HCT116 (cell line): Measurements from ENCODE around the gene GNA12. TPM values are rescaled to one million over a fixed set of nuclear protein-coding genes. Genes with fewer than 3 reads are reported as not detected.

ENCODE experiments used
- ATAC-seq: fragments of 200-7000 bp; cut with Tn5 transposase; 2 replicates; pipeline ENCODE4 v1.9.1; 2020; ENCODE audit warnings: mild to moderate bottlenecking, moderate library complexity
- BruUV-seq: library from RNA; stranded (reverse); fragments of 400-500 nt; replicated peaks from 2 replicates; lab custom pipeline; 2021; lab: Mats Ljungman, UMichigan
- CTCF ChIA-PET: fragments of 300-600 bp; sonication (Branson Sonifier 250); formaldehyde crosslinking; loops from one replicate; lab custom pipeline; 2021; ENCODE audit warnings: antibody characterized with exemption; lab: Charles Lee
- POLR2A ChIA-PET: fragments of 300-600, 350-600 bp; sonication (Branson Sonifier 250); formaldehyde crosslinking; loops from one replicate; lab custom pipeline; 2021; ENCODE audit warnings: antibody characterized with exemption; lab: Charles Lee
- RAD21 ChIA-PET, 2 experiments: fragments of 300-600 bp; sonication (Branson Sonifier 250); formaldehyde crosslinking; loops; one replicate each; lab custom pipeline; 2023; ENCODE audit warnings: low total read pairs in 2 of 2; ENCODE audit not compliant: uncharacterized antibody in 2 of 2, unreplicated experiment in 2 of 2, low non-redundant PET in 1 of 2; lab: Charles Lee
- DNase-seq: peaks from one replicate; pipeline ENCODE4 v3.0.0-alpha.2; 2010; ENCODE audit warnings: low read depth, low spot score
- H2AFZ ChIP-seq: fragments of 200-600 bp; shearing (Covaris generic), sonication (generic); 2 replicates; pipeline ENCODE4 v1.6.1; 2017; ENCODE audit warnings: low read depth, mixed run types, mixed read lengths, antibody characterized with exemption, low read length; ENCODE audit not compliant: poor library complexity, severe bottlenecking
- H3K27ac ChIP-seq: 2 replicates; pipeline ENCODE4 v1.5.1; 2012; ENCODE audit warnings: low read depth, low read length
- H3K27me3 ChIP-seq: fragments of 200-600 bp; sonication (generic); 2 replicates; pipeline ENCODE4 v1.6.1; 2016; ENCODE audit warnings: mixed run types, low read length, mixed read lengths; ENCODE audit not compliant: insufficient read depth
- H3K36me3 ChIP-seq, 2 experiments: fragments of 200-500 bp in 1 of 2; fragments of 200-600 bp in 1 of 2; sonication (Bioruptor generic) in 1 of 2; sonication (generic) in 1 of 2; 2 replicates each; pipeline versions ENCODE4 v1.5.1 to v1.6.1; 2014 to 2016; ENCODE audit warnings: low read length in 2 of 2, inconsistent platforms in 1 of 2, mixed read lengths in 1 of 2, mixed run types in 1 of 2; ENCODE audit not compliant: insufficient read depth in 2 of 2, control insufficient read depth in 1 of 2
- H3K4me1 ChIP-seq, 2 experiments: fragments of 200-600 bp in 1 of 2; sonication (generic) in 1 of 2; 2 replicates each; pipeline versions ENCODE4 v1.5.1 to v1.6.1; 2012 to 2017; ENCODE audit warnings: low read length in 2 of 2, inconsistent platforms in 1 of 2, mild to moderate bottlenecking in 1 of 2, mixed read lengths in 1 of 2, mixed run types in 1 of 2, moderate library complexity in 1 of 2; ENCODE audit not compliant: insufficient read depth in 2 of 2, control insufficient read depth in 1 of 2
- H3K4me2 ChIP-seq: fragments of 200-600 bp; sonication (generic); 2 replicates; pipeline ENCODE4 v1.6.1; 2017; ENCODE audit warnings: mixed run types, low read length, mixed read lengths
- H3K4me3 ChIP-seq, 2 experiments: fragments of 200-600 bp in 1 of 2; sonication (generic) in 1 of 2; replicated peaks in 1 of 2; 2 replicates each; pipeline ENCODE4 v1.5.1; 2011 to 2016; ENCODE audit warnings: low read length in 2 of 2, control low read depth in 1 of 2, low read depth in 1 of 2, mild to moderate bottlenecking in 1 of 2, mixed read lengths in 1 of 2, mixed run types in 1 of 2
- H3K79me2 ChIP-seq: fragments of 200-600 bp; sonication (generic); 2 replicates; pipeline ENCODE4 v1.6.1; 2017; ENCODE audit warnings: mild to moderate bottlenecking, mixed run types, low read length, moderate library complexity, mixed read lengths; ENCODE audit not compliant: insufficient read depth
- H3K9ac ChIP-seq: fragments of 200-600 bp; sonication (generic); 2 replicates; pipeline ENCODE4 v1.6.1; 2016; ENCODE audit warnings: low read length, mixed read lengths
- H3K9me2 ChIP-seq: fragments of 200-600 bp; sonication (generic), shearing (Covaris generic); 2 replicates; pipeline ENCODE4 v1.6.1; 2017; ENCODE audit warnings: mixed run types, mild to moderate bottlenecking, moderate library complexity; ENCODE audit not compliant: insufficient read depth
- H3K9me3 ChIP-seq, 2 experiments: fragments of 200-500 bp in 1 of 2; fragments of 200-600 bp in 1 of 2; sonication (Bioruptor generic) in 1 of 2; sonication (generic) in 1 of 2; 2 replicates each; pipeline ENCODE4 v1.6.1; 2014 to 2017; ENCODE audit warnings: low read length in 2 of 2, mixed read lengths in 2 of 2, inconsistent platforms in 1 of 2, low read depth in 1 of 2, mild to moderate bottlenecking in 1 of 2, mixed run types in 1 of 2, moderate library complexity in 1 of 2; ENCODE audit not compliant: control insufficient read depth in 1 of 2, insufficient read depth in 1 of 2
- H4K20me1 ChIP-seq: fragments of 200-600 bp; sonication (generic), shearing (Covaris generic); 2 replicates; pipeline ENCODE4 v1.6.1; 2017; ENCODE audit warnings: mixed run types, mild to moderate bottlenecking, moderate library complexity; ENCODE audit not compliant: insufficient read depth
- SRF ChIP-seq: IDR thresholded peaks from 2 replicates; pipeline ENCODE4 v1.6.1; 2012; ENCODE audit warnings: low read depth
- intact Hi-C: fragments of 100-400 bp; cut with micrococcal nuclease; formaldehyde crosslinking; loops from 2 replicates; pipeline ENCODE4 v1.10.0; 2022
- total RNA-seq: library from RNA; stranded (reverse); gene quantifications from one replicate; pipeline ENCODE4 v1.2.1, GENCODE V29; 2021; ENCODE audit not compliant: unreplicated experiment
- TF ChIP-seq, protein P1 (sequence below): IDR thresholded peaks from 2 replicates; pipeline ENCODE4 v1.6.1; 2012
- TF ChIP-seq, protein P2 (sequence below): IDR thresholded peaks from 2 replicates; pipeline ENCODE4 v1.6.1; 2012
- TF ChIP-seq, protein P3 (sequence below), 3 experiments: fragments of 200-600 bp in 1 of 3; sonication (generic) in 1 of 3; IDR thresholded peaks in 2 of 3; conservative IDR thresholded peaks in 1 of 3; 2 replicates each; pipeline ENCODE4 v1.5.1; 2012 to 2017; ENCODE audit warnings: low read depth in 2 of 3, low read length in 2 of 3, antibody characterized with exemption in 1 of 3, borderline replicate concordance in 1 of 3, control low read depth in 1 of 3, mild to moderate bottlenecking in 1 of 3, mixed read lengths in 1 of 3, mixed run types in 1 of 3, moderate library complexity in 1 of 3; ENCODE audit not compliant: insufficient read depth in 1 of 3

GNA12 gene
- total RNA-seq, 1 experiment from 2014 or later = 32.6 TPM

DNA sequence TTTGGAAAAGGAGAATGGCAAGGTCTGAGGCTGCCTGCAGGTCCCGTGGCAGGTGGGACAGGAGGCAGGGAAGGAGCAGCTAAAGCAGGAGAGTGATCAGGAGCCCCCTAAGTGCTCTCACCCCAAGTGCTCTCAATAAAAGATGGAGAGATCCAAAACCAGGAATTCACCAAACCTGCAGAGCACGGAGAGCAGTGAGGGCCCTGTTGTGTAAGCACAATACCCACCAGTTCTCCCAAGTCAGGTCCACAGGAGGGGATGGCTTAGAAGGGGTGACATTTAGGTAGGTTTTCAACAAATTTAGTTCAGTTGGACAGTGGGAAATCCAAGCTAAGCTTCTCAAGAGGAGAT is 40.8 kb downstream of the GNA12 start:
- no peak overlapping the region for H3K4me2 ChIP-seq
- no peaks in the 10 kb centered on the region for H3K27me3 ChIP-seq
- TF ChIP-seq, protein P1, sequence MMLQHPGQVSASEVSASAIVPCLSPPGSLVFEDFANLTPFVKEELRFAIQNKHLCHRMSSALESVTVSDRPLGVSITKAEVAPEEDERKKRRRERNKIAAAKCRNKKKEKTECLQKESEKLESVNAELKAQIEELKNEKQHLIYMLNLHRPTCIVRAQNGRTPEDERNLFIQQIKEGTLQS = no peak
- no peak for TF ChIP-seq SRF
- TF ChIP-seq, protein P2, sequence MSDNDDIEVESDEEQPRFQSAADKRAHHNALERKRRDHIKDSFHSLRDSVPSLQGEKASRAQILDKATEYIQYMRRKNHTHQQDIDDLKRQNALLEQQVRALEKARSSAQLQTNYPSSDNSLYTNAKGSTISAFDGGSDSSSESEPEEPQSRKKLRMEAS = no peak
- TF ChIP-seq, protein P3, sequence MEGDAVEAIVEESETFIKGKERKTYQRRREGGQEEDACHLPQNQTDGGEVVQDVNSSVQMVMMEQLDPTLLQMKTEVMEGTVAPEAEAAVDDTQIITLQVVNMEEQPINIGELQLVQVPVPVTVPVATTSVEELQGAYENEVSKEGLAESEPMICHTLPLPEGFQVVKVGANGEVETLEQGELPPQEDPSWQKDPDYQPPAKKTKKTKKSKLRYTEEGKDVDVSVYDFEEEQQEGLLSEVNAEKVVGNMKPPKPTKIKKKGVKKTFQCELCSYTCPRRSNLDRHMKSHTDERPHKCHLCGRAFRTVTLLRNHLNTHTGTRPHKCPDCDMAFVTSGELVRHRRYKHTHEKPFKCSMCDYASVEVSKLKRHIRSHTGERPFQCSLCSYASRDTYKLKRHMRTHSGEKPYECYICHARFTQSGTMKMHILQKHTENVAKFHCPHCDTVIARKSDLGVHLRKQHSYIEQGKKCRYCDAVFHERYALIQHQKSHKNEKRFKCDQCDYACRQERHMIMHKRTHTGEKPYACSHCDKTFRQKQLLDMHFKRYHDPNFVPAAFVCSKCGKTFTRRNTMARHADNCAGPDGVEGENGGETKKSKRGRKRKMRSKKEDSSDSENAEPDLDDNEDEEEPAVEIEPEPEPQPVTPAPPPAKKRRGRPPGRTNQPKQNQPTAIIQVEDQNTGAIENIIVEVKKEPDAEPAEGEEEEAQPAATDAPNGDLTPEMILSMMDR (IDR thresholded peaks at IDR 0.05 in 2 of 3, conservative IDR thresholded peaks at IDR 0.05 in 1 of 3; ENCODE audit: borderline replicate concordance in 1 of 3, insufficient read depth in 1 of 3, low read depth in 2 of 3, low read length in 2 of 3) = no peak
- TF ChIP-seq, all 23 proteins: peak for 0
- ChIA-PET POLR2A (no interaction called here), CTCF (no interaction called here), RAD21 (interaction anchor here in 1 of 2 experiments (0.6 kb wide), 1 partner anchor 160 kb away, joined by 3 read pairs; no protein-coding TSS in a partner anchor)
- Histone ChIP-seq H3K4me3 (no peak overlapping the region), H3K79me2 (peaks cover 72% of the 10 kb centered on the region), H4K20me1 (peaks cover 8% of the 10 kb centered on the region; the same call in 1 of the 2 replicates), H3K9ac (no peak overlapping the region), H3K9me2 (no peaks in the 10 kb centered on the region), H3K27ac (no peak overlapping the region; the same call in 1 of the 2 replicates), H2AFZ (no peak overlapping the region), H3K4me1 (peaks cover 20 to 26% of the 10 kb centered on the region in 2 experiments), H3K9me3 (no peaks in the 10 kb centered on the region), H3K36me3 (no peaks in the 10 kb centered on the region)
- ATAC-seq (no peak), DNase-seq (no peak)
- intact Hi-C loops = no loop called here
- BruUV-seq = no TSS peak
